GM12891 (cell line): ENCODE data around the gene SCNN1G.

ENCODE experiments used
- POLR2A ChIP-seq: IDR thresholded peaks from 2 replicates; pipeline ENCODE4 v1.6.1; 2011; ENCODE audit warnings: low read depth, low read length, control low read depth
- POLR2AphosphoS5 ChIP-seq: IDR thresholded peaks from 2 replicates; pipeline ENCODE4 v1.6.1; 2011; ENCODE audit warnings: low read depth, low read length, control low read depth
- SPI1 ChIP-seq: IDR thresholded peaks from 2 replicates; pipeline ENCODE4 v1.6.1; 2011; ENCODE audit warnings: low read depth, low read length, control low read depth

DNA sequence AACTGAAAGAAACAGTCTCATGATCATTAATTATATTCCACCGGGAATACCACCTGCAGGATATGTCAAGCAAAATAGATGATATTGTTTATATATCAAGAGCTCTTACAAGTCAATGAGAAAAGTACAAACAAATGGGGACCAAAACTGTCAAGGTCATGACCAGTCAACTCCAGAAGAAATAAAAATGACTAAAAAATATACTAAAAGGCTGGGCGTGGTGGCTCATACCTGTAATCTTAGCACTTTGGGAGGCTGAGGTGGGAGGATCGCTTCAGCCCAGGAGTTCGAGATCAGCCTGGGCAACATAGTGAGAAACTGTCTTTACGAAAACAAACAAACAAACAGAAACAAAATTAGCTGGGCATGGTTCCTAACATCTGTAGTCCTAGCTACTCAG is 69.8 kb downstream of the SCNN1G start:
- TF ChIP-seq POLR2A (no peak), SPI1 (no peak), POLR2AphosphoS5 (no peak)
